Measurements from ENCODE around the gene CD2. TPM values are rescaled to one million over a fixed set of nuclear protein-coding genes. Genes with fewer than 3 reads are reported as not detected.

Gene CD2
- total and polyA plus RNA-seq, 2 donors (not counting 3 experiments of a cell fraction or from before 2014, with no cell fraction given), result not detected

DNA sequence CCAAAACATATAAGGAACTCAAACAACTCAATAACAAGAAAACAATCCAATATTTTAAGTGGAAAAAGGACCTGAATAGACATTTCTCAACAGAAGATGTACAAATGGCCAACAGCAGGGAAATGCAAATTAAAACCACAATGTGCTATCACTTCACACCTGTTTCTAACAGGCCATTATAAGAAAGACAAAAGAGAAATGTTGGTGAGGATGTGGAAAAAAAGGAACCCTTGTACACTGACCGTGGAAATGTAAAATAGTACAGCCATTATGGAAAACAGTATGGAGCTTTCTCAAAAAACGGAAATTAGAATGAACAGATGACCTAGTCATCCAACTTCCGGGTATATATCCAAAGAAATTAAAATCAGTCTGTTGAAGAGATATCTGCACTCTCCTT, 37.8 kb upstream of the CD2 start:
- H3K9me3 ChIP-seq (replicated peaks; ENCODE audit: control insufficient read depth, insufficient read depth, low read length), result no peaks in the 10 kb centered on the region
- POLR2A ChIA-PET, result no interaction called here
- H3K4me1 ChIP-seq (ENCODE audit: control insufficient read depth, extremely low read depth, insufficient read depth, low read length), result peaks cover 7% of the 10 kb centered on the region
- H3K4me3 ChIP-seq (replicated peaks in 1 of 3; ENCODE audit: insufficient read depth in 1 of 3, low read depth in 1 of 3, low read length in 3 of 3), result no peak overlapping the region
- H3K36me3 ChIP-seq (ENCODE audit: control insufficient read depth in 2 of 2, extremely low read depth in 1 of 2, insufficient read depth in 2 of 2, low read length in 2 of 2), result no peaks in the 10 kb centered on the region
- no peaks in the 10 kb centered on the region for H4K20me1 ChIP-seq (replicated peaks; ENCODE audit: control insufficient read depth, extremely low read depth, insufficient read depth, low read length)
- dilution Hi-C loops (cut with MboI; ENCODE audit: extremely low pct_ligation_motif_present, low sequenced_read_pairs) (no loop called here), intact Hi-C loops (cut with micrococcal nuclease) (no loop called here)
- no peak overlapping the region for H3K27ac ChIP-seq (ENCODE audit: insufficient read depth, low read depth, low read length)
- BruUV-seq (replicated peaks), result no TSS peak
- CTCF ChIA-PET, result interaction anchor here (1.5 kb wide), 1 partner anchor 8 kb away, joined by 3 read pairs; no protein-coding TSS in a partner anchor
- DNase-seq (ENCODE audit: low read depth, low spot score) (no peak), FAIRE-seq (no peak)
- no peak overlapping the region for H3K4me2 ChIP-seq (ENCODE audit: insufficient read depth, low read length)
- H3K9ac ChIP-seq (replicated peaks; ENCODE audit: extremely low read depth, insufficient read depth, low read length), result no peak overlapping the region
- H2AFZ ChIP-seq (ENCODE audit: low read depth, low read length), result no peak overlapping the region
- TF ChIP-seq, protein P1, sequence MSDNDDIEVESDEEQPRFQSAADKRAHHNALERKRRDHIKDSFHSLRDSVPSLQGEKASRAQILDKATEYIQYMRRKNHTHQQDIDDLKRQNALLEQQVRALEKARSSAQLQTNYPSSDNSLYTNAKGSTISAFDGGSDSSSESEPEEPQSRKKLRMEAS (IDR thresholded peaks at IDR 0.05; ENCODE audit: insufficient read depth, insufficient read length), result no peak
- TF ChIP-seq GATA2 (IDR thresholded peaks at IDR 0.05; ENCODE audit: insufficient read depth, insufficient read length, low read depth, low read length) (no peak), EZH2 (IDR thresholded peaks at IDR 0.05; ENCODE audit: borderline replicate concordance, low read depth, low read length, severe bottlenecking) (no peak), FOS (IDR thresholded peaks at IDR 0.05; ENCODE audit: borderline replicate concordance, insufficient read depth, low read length) (no peak), MYC (IDR thresholded peaks at IDR 0.05; ENCODE audit: low read depth, low read length) (no peak), JUN (IDR thresholded peaks at IDR 0.05; ENCODE audit: borderline replicate concordance, insufficient read depth, insufficient read length, low read depth) (no peak), POLR2A (IDR thresholded peaks at IDR 0.05; ENCODE audit: low read depth, low read length) (no peak), POLR2AphosphoS5 (IDR thresholded peaks at IDR 0.05; ENCODE audit: insufficient read depth, low read depth, low read length) (no peak)
- TF ChIP-seq, protein P2, sequence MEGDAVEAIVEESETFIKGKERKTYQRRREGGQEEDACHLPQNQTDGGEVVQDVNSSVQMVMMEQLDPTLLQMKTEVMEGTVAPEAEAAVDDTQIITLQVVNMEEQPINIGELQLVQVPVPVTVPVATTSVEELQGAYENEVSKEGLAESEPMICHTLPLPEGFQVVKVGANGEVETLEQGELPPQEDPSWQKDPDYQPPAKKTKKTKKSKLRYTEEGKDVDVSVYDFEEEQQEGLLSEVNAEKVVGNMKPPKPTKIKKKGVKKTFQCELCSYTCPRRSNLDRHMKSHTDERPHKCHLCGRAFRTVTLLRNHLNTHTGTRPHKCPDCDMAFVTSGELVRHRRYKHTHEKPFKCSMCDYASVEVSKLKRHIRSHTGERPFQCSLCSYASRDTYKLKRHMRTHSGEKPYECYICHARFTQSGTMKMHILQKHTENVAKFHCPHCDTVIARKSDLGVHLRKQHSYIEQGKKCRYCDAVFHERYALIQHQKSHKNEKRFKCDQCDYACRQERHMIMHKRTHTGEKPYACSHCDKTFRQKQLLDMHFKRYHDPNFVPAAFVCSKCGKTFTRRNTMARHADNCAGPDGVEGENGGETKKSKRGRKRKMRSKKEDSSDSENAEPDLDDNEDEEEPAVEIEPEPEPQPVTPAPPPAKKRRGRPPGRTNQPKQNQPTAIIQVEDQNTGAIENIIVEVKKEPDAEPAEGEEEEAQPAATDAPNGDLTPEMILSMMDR (IDR thresholded peaks at IDR 0.05; ENCODE audit: extremely low read depth in 1 of 2, insufficient read depth in 1 of 2, low read depth in 1 of 2, low read length in 2 of 2), result no peak
- H3K9me1 ChIP-seq (replicated peaks; ENCODE audit: control insufficient read depth, extremely low read depth, insufficient read depth, low read length), result no peaks in the 10 kb centered on the region
- no peaks in the 10 kb centered on the region for H3K79me2 ChIP-seq (ENCODE audit: control insufficient read depth, insufficient read depth, low read length)
- no peaks in the 10 kb centered on the region for H3K27me3 ChIP-seq (ENCODE audit: control insufficient read depth in 2 of 2, insufficient read depth in 2 of 2, low read length in 2 of 2)
